Measurements from ENCODE around the gene EXOC3L4. TPM values are rescaled to one million over a fixed set of nuclear protein-coding genes. Genes with fewer than 3 reads are reported as not detected.

EXOC3L4 gene
- total RNA-seq, 1 experiment from 2014 or later = not detected

GRCh38 chr14:103134919-103135318 lies 40.4 kb downstream of the EXOC3L4 start (continued):
- no peak for TF ChIP-seq ZBTB33 (IDR thresholded peaks at IDR 0.05; ENCODE audit: extremely low read depth, insufficient replicate concordance, low read length)
- no peak for TF ChIP-seq ZNF274 (IDR thresholded peaks at IDR 0.05; ENCODE audit: low read depth, low read length)

GRCh38 chr14:103135333-103136260 lies 41.1 kb downstream of the EXOC3L4 start:
- peaks cover 8 to 16% of the 10 kb centered on the region in 2 experiments; a peak in 1 of 4 replicates for H3K36me3 ChIP-seq (ENCODE audit: control insufficient read depth in 1 of 2, insufficient read depth in 2 of 2, low read length in 2 of 2)

More at GRCh38 chr14:103135333-103136260, 41.1 kb downstream of the EXOC3L4 start:
- H4K20me1 ChIP-seq (ENCODE audit: insufficient read depth) = no peaks in the 10 kb centered on the region
- RAD21 ChIA-PET (ENCODE audit: low non-redundant PET in 1 of 2, low total read pairs in 2 of 2, uncharacterized antibody in 2 of 2, unreplicated experiment in 2 of 2) = interaction anchor here in 1 of 2 experiments (0.5 to 1.9 kb wide), 2 partner anchors 18 to 30 kb away, joined by 3 to 6 read pairs; no protein-coding TSS in a partner anchor
- no peak overlapping the region for H2AFZ ChIP-seq (ENCODE audit: low read depth, low read length, poor library complexity, severe bottlenecking)
- POLR2A ChIA-PET = interaction anchor here (0.6 kb wide), 1 partner anchor 785 kb away, joined by 4 read pairs; no protein-coding TSS in a partner anchor
- H3K9me2 ChIP-seq (ENCODE audit: insufficient read depth) = no peaks in the 10 kb centered on the region
- no peak overlapping the region for H3K9ac ChIP-seq (ENCODE audit: low read length)
- H3K79me2 ChIP-seq (ENCODE audit: insufficient read depth, low read length) = no peaks in the 10 kb centered on the region
- BruUV-seq (replicated peaks) = no TSS peak
- H3K9me3 ChIP-seq (ENCODE audit: control insufficient read depth in 1 of 2, insufficient read depth in 1 of 2, low read depth in 1 of 2, low read length in 2 of 2) = no peaks in the 10 kb centered on the region
- no peak for ATAC-seq
- no peaks in the 10 kb centered on the region for H3K27me3 ChIP-seq (ENCODE audit: insufficient read depth, low read length)
- CTCF ChIA-PET = interaction anchor here (3.3 kb wide), 1 partner anchor 30 kb away, joined by 14 read pairs; no protein-coding TSS in a partner anchor
- H3K4me2 ChIP-seq (ENCODE audit: low read length) = peak overlapping the region; percentile 74; the same call in 1 of the 2 replicates
- H3K4me3 ChIP-seq (replicated peaks in 1 of 2; ENCODE audit: low read depth in 1 of 2, low read length in 2 of 2) = no peak overlapping the region
- peak overlapping the region; percentile 67 for H3K27ac ChIP-seq (ENCODE audit: low read depth, low read length)
- DNase-seq (ENCODE audit: low read depth, low spot score) = no peak
- peaks cover 18 to 26% of the 10 kb centered on the region in 2 experiments for H3K4me1 ChIP-seq (ENCODE audit: control insufficient read depth in 1 of 2, insufficient read depth in 2 of 2, low read length in 2 of 2)
- TF ChIP-seq JUND (IDR thresholded peaks at IDR 0.05) = no peak
- no peak for TF ChIP-seq MAX (IDR thresholded peaks at IDR 0.05)
- no peak for TF ChIP-seq EZH2phosphoT487 (IDR thresholded peaks at IDR 0.05; ENCODE audit: borderline replicate concordance)
- no peak for TF ChIP-seq ATF3 (IDR thresholded peaks at IDR 0.05)
- TF ChIP-seq RAD21 (IDR thresholded peaks at IDR 0.05; ENCODE audit: low read depth) = no peak
- no peak for TF ChIP-seq YY1 (IDR thresholded peaks at IDR 0.05; ENCODE audit: extremely low read depth, insufficient replicate concordance, low read depth, low read length)
- intact Hi-C loops (cut with micrococcal nuclease) = no loop called here

All from HCT116 (cell line).